ENCODE measurements around the gene S100A11. TPM values are rescaled to one million over a fixed set of nuclear protein-coding genes. Genes with fewer than 3 reads are reported as not detected.

The S100A11 gene
- total and polyA plus RNA-seq, 9 of the 15 experiments (the other 6 are each of a cell fraction or from before 2014, with no cell fraction given), result 131 to 808 (median 235) TPM

DNA sequence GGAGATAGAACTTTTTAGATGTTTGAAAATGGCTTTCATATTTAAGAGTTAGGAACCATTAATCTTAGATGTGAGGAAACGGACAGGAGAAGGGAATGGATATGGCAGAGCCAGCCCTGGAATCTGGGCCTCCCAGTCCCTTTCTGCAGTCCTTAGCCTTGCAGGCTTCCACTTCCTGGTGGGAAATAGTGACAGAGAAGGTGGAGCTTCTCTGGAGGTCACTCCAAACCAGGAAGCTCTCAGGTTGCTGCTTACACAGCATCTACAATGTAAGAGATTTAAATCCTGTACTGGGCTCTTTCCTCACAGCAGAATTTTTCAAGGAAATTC is 2.5 kb downstream of the S100A11 start (continued):
- TF ChIP-seq E2F6 (IDR thresholded peaks at IDR 0.05; ENCODE audit: borderline replicate concordance in 1 of 2, extremely low read depth in 1 of 2, insufficient read depth in 1 of 2, insufficient read length in 1 of 2, low read depth in 1 of 2, low read length in 1 of 2, poor library complexity in 1 of 2, severe bottlenecking in 1 of 2) (peak in 1 of 2 experiments; percentile 3), POLR2B (IDR thresholded peaks at IDR 0.05; ENCODE audit: low read depth, partially characterized antibody) (no peak), RCOR1 (IDR thresholded peaks at IDR 0.05; ENCODE audit: borderline replicate concordance in 1 of 2, low read depth in 2 of 2, low read length in 2 of 2) (no peak), SIN3A (IDR thresholded peaks at IDR 0.05; ENCODE audit: borderline replicate concordance in 2 of 2, control insufficient read depth in 1 of 2, low read depth in 2 of 2, low read length in 2 of 2) (peak in 1 of 2 experiments; percentile 53; a peak in 1 of 4 replicates), NRF1 (conservative IDR thresholded peaks at IDR 0.05 in 1 of 2, IDR thresholded peaks at IDR 0.05 in 1 of 2) (no peak), ZBTB1 (CRISPR knock-in tag; IDR thresholded peaks at IDR 0.05; ENCODE audit: borderline replicate concordance, low read depth) (no peak), PHF20 (IDR thresholded peaks at IDR 0.05; ENCODE audit: partially characterized antibody) (peak; percentile 36), RNF219 (CRISPR knock-in tag; IDR thresholded peaks at IDR 0.05) (no peak), ZNF274 (IDR thresholded peaks at IDR 0.05; ENCODE audit: borderline replicate concordance, low read depth, low read length) (no peak), CEBPB (tag; IDR thresholded peaks at IDR 0.05) (no peak), GTF2B (IDR thresholded peaks at IDR 0.05; ENCODE audit: extremely low read depth, insufficient read length) (no peak), TFAM (CRISPR knock-in tag; conservative IDR thresholded peaks at IDR 0.05) (no peak), LARP7 (IDR thresholded peaks at IDR 0.05) (0 out of 2 replicates have a peak, but pooled peaks have one; percentile 17), BRF1 (IDR thresholded peaks at IDR 0.05; ENCODE audit: borderline replicate concordance, extremely low read depth, insufficient read length) (no peak), BRF2 (IDR thresholded peaks at IDR 0.05; ENCODE audit: borderline replicate concordance, insufficient read depth, insufficient read length) (no peak)
- TF ChIP-seq, protein P1, sequence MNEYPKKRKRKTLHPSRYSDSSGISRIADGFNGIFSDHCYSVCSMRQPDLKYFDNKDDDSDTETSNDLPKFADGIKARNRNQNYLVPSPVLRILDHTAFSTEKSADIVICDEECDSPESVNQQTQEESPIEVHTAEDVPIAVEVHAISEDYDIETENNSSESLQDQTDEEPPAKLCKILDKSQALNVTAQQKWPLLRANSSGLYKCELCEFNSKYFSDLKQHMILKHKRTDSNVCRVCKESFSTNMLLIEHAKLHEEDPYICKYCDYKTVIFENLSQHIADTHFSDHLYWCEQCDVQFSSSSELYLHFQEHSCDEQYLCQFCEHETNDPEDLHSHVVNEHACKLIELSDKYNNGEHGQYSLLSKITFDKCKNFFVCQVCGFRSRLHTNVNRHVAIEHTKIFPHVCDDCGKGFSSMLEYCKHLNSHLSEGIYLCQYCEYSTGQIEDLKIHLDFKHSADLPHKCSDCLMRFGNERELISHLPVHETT (CRISPR knock-in tag; conservative IDR thresholded peaks at IDR 0.05 in 1 of 2, IDR thresholded peaks at IDR 0.05 in 1 of 2), result 0 out of 4 replicates have a peak, but pooled peaks of 1 of the 2 experiments have one; percentile 11
- TF ChIP-seq, protein P2, sequence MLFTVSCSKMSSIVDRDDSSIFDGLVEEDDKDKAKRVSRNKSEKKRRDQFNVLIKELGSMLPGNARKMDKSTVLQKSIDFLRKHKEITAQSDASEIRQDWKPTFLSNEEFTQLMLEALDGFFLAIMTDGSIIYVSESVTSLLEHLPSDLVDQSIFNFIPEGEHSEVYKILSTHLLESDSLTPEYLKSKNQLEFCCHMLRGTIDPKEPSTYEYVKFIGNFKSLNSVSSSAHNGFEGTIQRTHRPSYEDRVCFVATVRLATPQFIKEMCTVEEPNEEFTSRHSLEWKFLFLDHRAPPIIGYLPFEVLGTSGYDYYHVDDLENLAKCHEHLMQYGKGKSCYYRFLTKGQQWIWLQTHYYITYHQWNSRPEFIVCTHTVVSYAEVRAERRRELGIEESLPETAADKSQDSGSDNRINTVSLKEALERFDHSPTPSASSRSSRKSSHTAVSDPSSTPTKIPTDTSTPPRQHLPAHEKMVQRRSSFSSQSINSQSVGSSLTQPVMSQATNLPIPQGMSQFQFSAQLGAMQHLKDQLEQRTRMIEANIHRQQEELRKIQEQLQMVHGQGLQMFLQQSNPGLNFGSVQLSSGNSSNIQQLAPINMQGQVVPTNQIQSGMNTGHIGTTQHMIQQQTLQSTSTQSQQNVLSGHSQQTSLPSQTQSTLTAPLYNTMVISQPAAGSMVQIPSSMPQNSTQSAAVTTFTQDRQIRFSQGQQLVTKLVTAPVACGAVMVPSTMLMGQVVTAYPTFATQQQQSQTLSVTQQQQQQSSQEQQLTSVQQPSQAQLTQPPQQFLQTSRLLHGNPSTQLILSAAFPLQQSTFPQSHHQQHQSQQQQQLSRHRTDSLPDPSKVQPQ (CRISPR knock-in tag; IDR thresholded peaks at IDR 0.05; ENCODE audit: borderline replicate concordance), result no peak
